Stimulated activated CD8-positive, alpha-beta memory T cell treated with anti-CD3 and anti-CD28 coated beads, Interleukin-12 subunit alpha, Interleukin-12 subunit beta, amount 100 ng/mL, for 24 hours (primary cell): ENCODE measurements around the gene ELP6.
"Not testable (repeated sequence)": the region's sequence is repeated elsewhere in the genome, so short reads cannot be mapped to it uniquely, and the experiment has no call there.

Experiments used
- DNase-seq: peaks from one replicate; pipeline ENCODE4 v3.0.0-alpha.2; 2020; ENCODE audit errors: extremely low read depth

The ELP6 gene

GRCh38 chr3:47464588-47464987 lies 48.9 kb downstream of the ELP6 start:
- no peak for DNase-seq

DNA sequence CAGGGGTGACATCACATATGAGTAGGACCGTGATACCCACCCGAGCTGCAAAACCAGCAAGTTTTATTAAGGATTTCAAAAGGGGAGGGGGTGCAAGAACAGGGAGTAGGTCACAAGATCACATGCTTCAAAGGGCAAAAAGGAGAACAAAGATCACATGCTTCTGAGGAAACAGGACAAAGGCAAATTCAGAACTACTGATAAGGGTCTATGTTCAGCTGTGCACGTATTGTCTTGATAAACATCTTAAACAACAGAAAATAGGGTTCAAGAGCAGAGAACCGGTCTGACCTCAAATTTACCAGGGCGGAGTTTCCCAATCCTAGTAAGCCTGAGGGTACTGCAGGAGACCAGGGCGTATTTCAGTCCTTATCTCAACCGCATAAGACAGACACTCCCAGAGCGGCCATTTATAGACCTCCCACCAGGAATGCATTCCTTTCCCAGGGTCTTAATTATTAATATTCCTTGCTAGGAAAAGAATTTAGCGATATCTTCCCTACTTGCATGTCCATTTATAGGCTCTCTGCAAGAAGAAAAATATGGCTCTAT lies 53.9 kb downstream of the ELP6 start:
- not testable (repeated sequence) for DNase-seq

GRCh38 chr3:47456984-47457383 lies 56.5 kb downstream of the ELP6 start:
- DNase-seq: no peak

- no peak for DNase-seq
Measured at GRCh38 chr3:47455806-47456452, 57.6 kb downstream of the ELP6 start.

- no peak for DNase-seq
Measured at GRCh38 chr3:47452453-47453215, 60.9 kb downstream of the ELP6 start.
